HG02973 (cell line): Measurements from ENCODE around the gene FADS2.

Experiments
- ATAC-seq: cut with Tn5 transposase; IDR thresholded peaks from one replicate; pipeline ENCODE4 v1.9.1; 2021; ENCODE audit warnings: moderate library complexity; ENCODE audit not compliant: unreplicated experiment

Gene FADS2

GRCh38 chr11:61885784-61886580, 57.9 kb downstream of the FADS2 start:
- ATAC-seq = no peak

GRCh38 chr11:61886643-61887042, 58.5 kb downstream of the FADS2 start:
- ATAC-seq = no peak

GRCh38 chr11:61887839-61888494, 59.9 kb downstream of the FADS2 start:
- no peak for ATAC-seq

GRCh38 chr11:61888590-61888989, 60.5 kb downstream of the FADS2 start:
- ATAC-seq = no peak

- ATAC-seq = no peak
Measured at GRCh38 chr11:61889831-61890230, 61.7 kb downstream of the FADS2 start.

- no peak for ATAC-seq
Measured at GRCh38 chr11:61890529-61891330, 62.6 kb downstream of the FADS2 start.

GRCh38 chr11:61891331-61892084, 63.4 kb downstream of the FADS2 start, which contains the start of gene FADS3:
Gene FADS3, minus strand, starts transcription at chr11:61891545. Its CDS starts 164 bp downstream, at chr11:61891381.
- no peak for ATAC-seq

- no peak for ATAC-seq
Measured at GRCh38 chr11:61892085-61892370, 63.9 kb downstream of the FADS2 start.

GRCh38 chr11:61893981-61894380, 65.9 kb downstream of the FADS2 start:
- ATAC-seq = no peak

- no peak for ATAC-seq
Measured at GRCh38 chr11:61895046-61895717, 67.1 kb downstream of the FADS2 start.

- no peak for ATAC-seq
Measured at GRCh38 chr11:61895718-61896059, 67.6 kb downstream of the FADS2 start.

GRCh38 chr11:61896665-61897386, 68.7 kb downstream of the FADS2 start:
- ATAC-seq = no peak

GRCh38 chr11:61897387-61898246, 69.5 kb downstream of the FADS2 start:
- no peak for ATAC-seq

- no peak for ATAC-seq
Measured at GRCh38 chr11:61898247-61898582, 70.1 kb downstream of the FADS2 start.

GRCh38 chr11:61899146-61899841, 71.2 kb downstream of the FADS2 start:
- no peak for ATAC-seq

GRCh38 chr11:61900251-61900650, 72.2 kb downstream of the FADS2 start:
- no peak for ATAC-seq

- ATAC-seq = no peak
Measured at GRCh38 chr11:61901397-61901796, 73.3 kb downstream of the FADS2 start.

- no peak for ATAC-seq
Measured at GRCh38 chr11:61902313-61902712, 74.2 kb downstream of the FADS2 start.

- no peak for ATAC-seq
Measured at GRCh38 chr11:61903845-61904244, 75.7 kb downstream of the FADS2 start.
